Naive thymus-derived CD4-positive, alpha-beta T cell (primary cell): ENCODE results near the gene SYTL4. TPM values are rescaled to one million over a fixed set of nuclear protein-coding genes. Genes with fewer than 3 reads are reported as not detected.

ENCODE experiments used
- ATAC-seq: fragments of 150-1000 bp; cut with Tn5 transposase; 2 replicates; pipeline ENCODE4 v1.10.0; 2021; ENCODE audit warnings: mild to moderate bottlenecking, moderate library complexity
- CTCF ChIA-PET: fragments of 350-600 bp; sonication (Branson Sonifier 250); formaldehyde crosslinking; loops from one replicate; lab custom pipeline; 2021; ENCODE audit warnings: antibody characterized with exemption; lab: Charles Lee
- POLR2A ChIA-PET: fragments of 350-600 bp; sonication (Branson Sonifier 250); formaldehyde crosslinking; loops from one replicate; lab custom pipeline; 2021; ENCODE audit warnings: antibody characterized with exemption, inconsistent platforms; lab: Charles Lee
- DNase-seq, 9 donors: peaks; one replicate each; pipeline versions ENCODE4 v3.0.0 to v3.0.0-alpha.2; 2020 to 2022; ENCODE audit warnings: mixed read lengths in 1 of 9
- H3K27ac ChIP-seq: one replicate; pipeline ENCODE4 v1.7.0; 2013; ENCODE audit warnings: mild to moderate bottlenecking, low read depth, low read length, moderate library complexity
- H3K27me3 ChIP-seq, 2 donors: one replicate each; pipeline ENCODE4 v1.7.0; 2013; ENCODE audit warnings: low read length in 2 of 2, mild to moderate bottlenecking in 2 of 2, moderate library complexity in 2 of 2; ENCODE audit not compliant: control insufficient read depth in 2 of 2, insufficient read depth in 2 of 2
- H3K36me3 ChIP-seq, 3 experiments: 1 replicate in 2 of 3; 2 replicates in 1 of 3; pipeline ENCODE4 v1.7.0; 2013; ENCODE audit warnings: low read length in 3 of 3, mild to moderate bottlenecking in 3 of 3, moderate library complexity in 1 of 3; ENCODE audit not compliant: insufficient read depth in 3 of 3, control insufficient read depth in 2 of 3
- H3K4me1 ChIP-seq, 2 donors: one replicate each; pipeline ENCODE4 v1.7.0; 2013; ENCODE audit warnings: low read length in 2 of 2, mild to moderate bottlenecking in 2 of 2, moderate library complexity in 1 of 2; ENCODE audit not compliant: control insufficient read depth in 2 of 2, insufficient read depth in 2 of 2
- H3K4me3 ChIP-seq: 2 replicates; pipeline ENCODE4 v1.7.0; 2013; ENCODE audit warnings: mild to moderate bottlenecking, low read length
- H3K9me3 ChIP-seq, 3 experiments: 1 replicate in 2 of 3; 2 replicates in 1 of 3; pipeline ENCODE4 v1.7.0; 2013; ENCODE audit warnings: low read length in 3 of 3; ENCODE audit not compliant: control insufficient read depth in 2 of 3
- H3K27ac Mint-ChIP-seq, 9 donors: one replicate each; pipeline ENCODE4 v1.8.0; 2020 to 2022; ENCODE audit warnings: mixed read lengths in 9 of 9, mild to moderate bottlenecking in 8 of 9, moderate library complexity in 5 of 9, inconsistent platforms in 2 of 9
- H3K27me3 Mint-ChIP-seq, 5 donors: one replicate each; pipeline ENCODE4 v1.8.0; 2021 to 2022; ENCODE audit warnings: mixed read lengths in 5 of 5, mild to moderate bottlenecking in 1 of 5
- H3K36me3 Mint-ChIP-seq, 5 donors: one replicate each; pipeline ENCODE4 v1.8.0; 2020 to 2022; ENCODE audit warnings: mixed read lengths in 5 of 5, mild to moderate bottlenecking in 3 of 5, inconsistent platforms in 1 of 5
- H3K4me1 Mint-ChIP-seq, 7 donors: one replicate each; pipeline ENCODE4 v1.8.0; 2020 to 2022; ENCODE audit warnings: mixed read lengths in 7 of 7, mild to moderate bottlenecking in 3 of 7, inconsistent platforms in 1 of 7
- H3K4me3 Mint-ChIP-seq, 10 donors: one replicate each; pipeline ENCODE4 v1.8.0; 2020 to 2022; ENCODE audit warnings: mild to moderate bottlenecking in 10 of 10, mixed read lengths in 10 of 10, moderate library complexity in 6 of 10, inconsistent platforms in 2 of 10
- H3K9me3 Mint-ChIP-seq, 11 donors: one replicate each; pipeline ENCODE4 v1.8.0; 2020 to 2022; ENCODE audit warnings: mixed read lengths in 11 of 11, mild to moderate bottlenecking in 4 of 11, inconsistent platforms in 1 of 11, moderate library complexity in 1 of 11
- intact Hi-C, 2 donors: fragments of 100-400 bp; cut with micrococcal nuclease; formaldehyde crosslinking; loops; one replicate each; pipeline ENCODE4 v1.15.1; 2023
- polyA plus RNA-seq, 2 donors: library from polyadenylated mRNA; unstranded; fragments of 300-500 nt; fragmentation: Illumina TruSeq; gene quantifications; one replicate each; pipeline ENCODE4 v1.2.3, GENCODE V29; 2021
- total RNA-seq, 6 experiments: library from RNA in 5 of 6; stranded (reverse) in 5 of 6; gene quantifications; 1 replicate in 5 of 6; 2 replicates in 1 of 6; pipeline ENCODE4 v1.2.3 and lab custom pipeline; 2021 to 2026

The SYTL4 gene
- total and polyA plus RNA-seq, 7 experiments from 2014 or later: 0.39 TPM; not detected in 6

GRCh38 chrX:100719139-100719538, 12.8 kb downstream of the SYTL4 start:
- Mint-ChIP-seq H3K4me3 (no peak overlapping the region), H3K4me1 (no peaks in the 10 kb centered on the region), H3K27ac (no peak overlapping the region), H3K27me3 (peaks cover 0 to 9% (median 0%) of the 10 kb centered on the region in 5 donors), H3K9me3 (peaks cover 0 to 5% (median 0%) of the 10 kb centered on the region in 11 donors), H3K36me3 (no peaks in the 10 kb centered on the region)
- H3K9me3 ChIP-seq: no peaks in the 10 kb centered on the region
- CTCF ChIA-PET: no interaction called here
- no peak for DNase-seq
- no peak overlapping the region for H3K4me3 ChIP-seq
- intact Hi-C loops: no loop called here
- H3K27me3 ChIP-seq: no peaks in the 10 kb centered on the region
- no peak overlapping the region for H3K27ac ChIP-seq
- no peaks in the 10 kb centered on the region for H3K36me3 ChIP-seq
- POLR2A ChIA-PET: no interaction called here
- no peak for ATAC-seq
- no peaks in the 10 kb centered on the region for H3K4me1 ChIP-seq

GRCh38 chrX:100717363-100717762, 14.6 kb downstream of the SYTL4 start:
- no peaks in the 10 kb centered on the region for H3K9me3 ChIP-seq
- H3K4me1 ChIP-seq: no peaks in the 10 kb centered on the region
- no peaks in the 10 kb centered on the region for H3K4me1 Mint-ChIP-seq
- H3K27ac Mint-ChIP-seq: no peak overlapping the region
- no peaks in the 10 kb centered on the region for H3K36me3 Mint-ChIP-seq
- H3K27me3 Mint-ChIP-seq: peaks cover 0 to 9% (median 0%) of the 10 kb centered on the region in 5 donors
- peaks cover 0 to 2% (median 0%) of the 10 kb centered on the region in 11 donors for H3K9me3 Mint-ChIP-seq
- ChIA-PET POLR2A (no interaction called here), CTCF (no interaction called here)
- no peaks in the 10 kb centered on the region for H3K36me3 ChIP-seq
- H3K27me3 ChIP-seq: no peaks in the 10 kb centered on the region
- DNase-seq (no peak), ATAC-seq (no peak)
- no peak overlapping the region for H3K4me3 ChIP-seq
- H3K4me3 Mint-ChIP-seq: no peak overlapping the region
- no peak overlapping the region for H3K27ac ChIP-seq
- intact Hi-C loops: no loop called here

- intact Hi-C loops: no loop called here
- Histone ChIP-seq H3K36me3 (no peaks in the 10 kb centered on the region), H3K27ac (no peak overlapping the region), H3K4me1 (no peaks in the 10 kb centered on the region), H3K4me3 (no peak overlapping the region), H3K27me3 (no peaks in the 10 kb centered on the region), H3K9me3 (no peaks in the 10 kb centered on the region)
- Mint-ChIP-seq H3K9me3 (no peaks in the 10 kb centered on the region), H3K27ac (no peak overlapping the region), H3K27me3 (peaks cover 4 to 8% (median 6%) of the 10 kb centered on the region in 5 donors), H3K4me1 (no peaks in the 10 kb centered on the region), H3K4me3 (no peak overlapping the region), H3K36me3 (no peaks in the 10 kb centered on the region)
- ATAC-seq: no peak
- ChIA-PET POLR2A (no interaction called here), CTCF (no interaction called here)
- no peak for DNase-seq
Observed at GRCh38 chrX:100710816-100711215, 21.1 kb downstream of the SYTL4 start.

GRCh38 chrX:100704581-100705203, 27.2 kb downstream of the SYTL4 start:
- no peaks in the 10 kb centered on the region for H3K9me3 Mint-ChIP-seq
- no peaks in the 10 kb centered on the region for H3K9me3 ChIP-seq
- peaks cover 6 to 31% (median 10%) of the 10 kb centered on the region in 5 donors for H3K27me3 Mint-ChIP-seq
- H3K4me1 Mint-ChIP-seq: no peaks in the 10 kb centered on the region
- ChIA-PET POLR2A (no interaction called here), CTCF (no interaction called here)
- H3K27ac ChIP-seq: no peak overlapping the region
- no peaks in the 10 kb centered on the region for H3K36me3 Mint-ChIP-seq
- no peaks in the 10 kb centered on the region for H3K4me1 ChIP-seq
- DNase-seq (no peak), ATAC-seq (no peak)
- no peaks in the 10 kb centered on the region for H3K36me3 ChIP-seq
- H3K27me3 ChIP-seq: no peaks in the 10 kb centered on the region
- intact Hi-C loops: no loop called here
- no peak overlapping the region for H3K27ac Mint-ChIP-seq
- no peak overlapping the region for H3K4me3 ChIP-seq
- no peak overlapping the region for H3K4me3 Mint-ChIP-seq

- Histone ChIP-seq H3K36me3 (no peaks in the 10 kb centered on the region), H3K4me1 (no peaks in the 10 kb centered on the region), H3K27ac (no peak overlapping the region), H3K27me3 (no peaks in the 10 kb centered on the region), H3K4me3 (no peak overlapping the region), H3K9me3 (no peaks in the 10 kb centered on the region)
- no peaks in the 10 kb centered on the region for H3K4me1 Mint-ChIP-seq
- no peak overlapping the region for H3K27ac Mint-ChIP-seq
- DNase-seq: no peak
- POLR2A ChIA-PET: no interaction called here
- H3K4me3 Mint-ChIP-seq: no peak overlapping the region
- H3K27me3 Mint-ChIP-seq: peaks cover 2 to 30% (median 6%) of the 10 kb centered on the region in 5 donors
- no peak for ATAC-seq
- no peaks in the 10 kb centered on the region for H3K9me3 Mint-ChIP-seq
- intact Hi-C loops: no loop called here
- CTCF ChIA-PET: no interaction called here
- H3K36me3 Mint-ChIP-seq: no peaks in the 10 kb centered on the region
Observed at GRCh38 chrX:100700809-100701208, 31.1 kb downstream of the SYTL4 start.

- Mint-ChIP-seq H3K4me1 (no peaks in the 10 kb centered on the region), H3K36me3 (no peaks in the 10 kb centered on the region), H3K27ac (no peak overlapping the region), H3K4me3 (no peak overlapping the region), H3K9me3 (no peaks in the 10 kb centered on the region), H3K27me3 (peaks cover 6 to 22% (median 11%) of the 10 kb centered on the region in 5 donors)
- no peak overlapping the region for H3K4me3 ChIP-seq
- H3K27me3 ChIP-seq: no peaks in the 10 kb centered on the region
- no peak overlapping the region for H3K27ac ChIP-seq
- no peaks in the 10 kb centered on the region for H3K9me3 ChIP-seq
- ChIA-PET CTCF (no interaction called here), POLR2A (no interaction called here)
- no peaks in the 10 kb centered on the region for H3K4me1 ChIP-seq
- intact Hi-C loops: no loop called here
- ATAC-seq: no peak
- no peaks in the 10 kb centered on the region for H3K36me3 ChIP-seq
- DNase-seq: no peak
Observed at GRCh38 chrX:100698551-100698950, 33.4 kb downstream of the SYTL4 start.

- H3K9me3 Mint-ChIP-seq: no peaks in the 10 kb centered on the region
- no peak overlapping the region for H3K4me3 Mint-ChIP-seq
- no peaks in the 10 kb centered on the region for H3K27me3 ChIP-seq
- H3K4me1 ChIP-seq: no peaks in the 10 kb centered on the region
- no peaks in the 10 kb centered on the region for H3K4me1 Mint-ChIP-seq
- H3K4me3 ChIP-seq: no peak overlapping the region
- no peak overlapping the region for H3K27ac ChIP-seq
- peaks cover 11 to 29% (median 19%) of the 10 kb centered on the region in 5 donors for H3K27me3 Mint-ChIP-seq
- intact Hi-C loops: no loop called here
- no peak overlapping the region for H3K27ac Mint-ChIP-seq
- DNase-seq (no peak), ATAC-seq (no peak)
- POLR2A ChIA-PET: no interaction called here
- no peaks in the 10 kb centered on the region for H3K36me3 Mint-ChIP-seq
- H3K9me3 ChIP-seq: no peaks in the 10 kb centered on the region
- no peaks in the 10 kb centered on the region for H3K36me3 ChIP-seq
- CTCF ChIA-PET: interaction anchor here (0.6 kb wide), 1 partner anchor 70 kb away, joined by 3 read pairs; no protein-coding TSS in a partner anchor
Observed at GRCh38 chrX:100696699-100697351, 35.1 kb downstream of the SYTL4 start.
